Gastroesophageal sphincter (tissue), 3 donors: ENCODE results near the gene IRAK1BP1.

Experiments
- CTCF ChIP-seq, 4 experiments: fragments of 200-600 bp in 2 of 4; fragments of 450-650 bp in 2 of 4; sonication (generic) in 1 of 4; IDR thresholded peaks; one replicate each; pipeline ENCODE4 v1.5.1; 2017 to 2019; ENCODE audit warnings: antibody characterized with exemption in 4 of 4, mild to moderate bottlenecking in 2 of 4, moderate library complexity in 2 of 4
- POLR2A ChIP-seq, 2 donors: fragments of 450-650 bp; IDR thresholded peaks; one replicate each; pipeline ENCODE4 v1.6.1; 2017; ENCODE audit warnings: antibody characterized with exemption in 2 of 2, mild to moderate bottlenecking in 2 of 2, moderate library complexity in 1 of 2
- POLR2AphosphoS5 ChIP-seq: sonication (generic); formaldehyde crosslinking; IDR thresholded peaks from one replicate; pipeline ENCODE4 v1.6.1; 2017; ENCODE audit warnings: antibody characterized with exemption

GRCh38 chr6:78911218-78911940, 44.0 kb downstream of the IRAK1BP1 start:
- TF ChIP-seq CTCF (IDR thresholded peaks at IDR 0.05) (no peak), POLR2A (IDR thresholded peaks at IDR 0.05) (no peak), POLR2AphosphoS5 (no peak)
